A673 (cell line): Measurements from ENCODE around the gene TARBP2.

Experiments
- EZH2 ChIP-seq: fragments of 200-600 bp; sonication (generic); IDR thresholded peaks from 2 replicates; pipeline ENCODE4 v1.6.1; 2017; ENCODE audit warnings: borderline replicate concordance, low read depth, mild to moderate bottlenecking, mixed read lengths, antibody characterized with exemption, low read length; ENCODE audit not compliant: poor library complexity, severe bottlenecking
- TF ChIP-seq, protein P1 (sequence below): fragments of 300-800, 200-600 bp; sonication (generic); conservative IDR thresholded peaks from 2 replicates; pipeline ENCODE4 v1.5.1; 2017; ENCODE audit warnings: low read depth, mild to moderate bottlenecking, antibody characterized with exemption, low read length, moderate library complexity, mixed read lengths

DNA sequence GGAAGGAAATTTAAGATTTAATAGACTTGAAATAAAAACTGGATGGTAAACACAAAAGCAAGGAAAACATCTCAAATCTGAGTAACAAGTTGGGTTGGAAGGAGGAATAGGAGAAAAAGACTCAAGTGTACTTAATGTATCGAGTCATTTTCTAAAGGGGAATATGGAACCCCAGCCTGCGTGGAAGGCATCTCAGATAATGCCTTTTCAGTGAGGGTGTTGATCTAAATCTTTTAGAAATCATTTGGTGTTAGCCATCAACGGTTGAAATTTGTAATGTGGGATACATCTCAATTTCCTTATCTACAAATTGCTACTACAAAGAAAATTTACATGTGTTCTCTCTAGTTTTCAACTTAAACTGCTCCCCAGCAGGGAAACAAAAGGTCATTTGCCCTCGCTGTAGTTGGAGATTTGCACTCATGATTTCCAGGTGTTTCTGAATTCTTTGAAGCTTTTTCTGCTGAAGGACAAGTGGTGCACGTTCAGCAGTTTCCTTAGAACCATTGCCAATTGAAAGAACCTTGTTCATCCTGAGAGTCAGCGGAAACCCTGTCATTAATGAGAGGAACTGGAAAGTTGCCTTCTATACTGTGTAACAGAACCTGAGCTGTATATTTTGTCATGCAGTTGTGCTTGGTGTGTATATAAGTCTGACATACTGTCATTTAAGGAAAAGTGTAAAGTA is 47.0 kb upstream of the TARBP2 start:
- TF ChIP-seq, protein P1, sequence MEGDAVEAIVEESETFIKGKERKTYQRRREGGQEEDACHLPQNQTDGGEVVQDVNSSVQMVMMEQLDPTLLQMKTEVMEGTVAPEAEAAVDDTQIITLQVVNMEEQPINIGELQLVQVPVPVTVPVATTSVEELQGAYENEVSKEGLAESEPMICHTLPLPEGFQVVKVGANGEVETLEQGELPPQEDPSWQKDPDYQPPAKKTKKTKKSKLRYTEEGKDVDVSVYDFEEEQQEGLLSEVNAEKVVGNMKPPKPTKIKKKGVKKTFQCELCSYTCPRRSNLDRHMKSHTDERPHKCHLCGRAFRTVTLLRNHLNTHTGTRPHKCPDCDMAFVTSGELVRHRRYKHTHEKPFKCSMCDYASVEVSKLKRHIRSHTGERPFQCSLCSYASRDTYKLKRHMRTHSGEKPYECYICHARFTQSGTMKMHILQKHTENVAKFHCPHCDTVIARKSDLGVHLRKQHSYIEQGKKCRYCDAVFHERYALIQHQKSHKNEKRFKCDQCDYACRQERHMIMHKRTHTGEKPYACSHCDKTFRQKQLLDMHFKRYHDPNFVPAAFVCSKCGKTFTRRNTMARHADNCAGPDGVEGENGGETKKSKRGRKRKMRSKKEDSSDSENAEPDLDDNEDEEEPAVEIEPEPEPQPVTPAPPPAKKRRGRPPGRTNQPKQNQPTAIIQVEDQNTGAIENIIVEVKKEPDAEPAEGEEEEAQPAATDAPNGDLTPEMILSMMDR, result no peak
- no peak for TF ChIP-seq EZH2
